ENCODE results near the gene PANX1.
A peak's percentile ranks its signal among the peaks of the same experiment; 100 is the strongest.

PANX1 gene

DNA sequence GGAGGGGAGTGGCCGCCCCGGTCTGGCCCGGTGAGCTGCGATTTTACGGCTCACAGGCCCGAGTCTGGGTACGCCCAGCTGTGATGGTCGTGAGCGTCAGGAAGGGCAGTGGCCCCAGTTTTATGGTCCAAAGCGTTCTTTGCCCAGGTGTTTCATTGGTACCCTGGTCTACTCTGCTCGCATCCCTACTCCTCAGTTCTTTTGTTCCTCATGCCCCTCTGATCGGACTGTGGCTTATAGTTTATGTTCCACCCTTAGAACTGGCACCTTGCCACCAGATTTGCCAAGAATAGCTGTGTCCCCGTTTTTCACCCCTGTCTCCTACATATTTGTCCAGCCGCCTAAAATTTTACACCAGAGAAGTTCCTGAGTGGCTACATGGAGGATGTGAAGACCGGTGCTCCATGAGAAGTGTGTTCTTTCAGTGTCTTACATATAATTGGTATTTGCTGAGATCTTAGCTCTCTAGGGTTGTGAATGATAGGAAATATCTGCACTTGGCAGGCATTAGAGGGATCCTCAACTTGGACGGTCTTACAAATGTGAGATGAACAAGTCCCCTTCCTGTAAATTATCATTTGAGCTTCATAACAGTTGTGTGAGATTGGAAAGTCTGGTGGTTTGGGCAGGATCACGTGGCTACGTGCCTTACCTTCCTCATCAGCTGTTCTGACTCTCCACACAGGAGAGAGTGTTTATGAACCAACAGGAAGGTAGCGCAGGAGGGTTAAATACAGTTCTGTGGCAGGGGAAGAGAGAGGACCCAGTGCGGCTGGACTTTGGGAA is 1.1 kb downstream of the PANX1 start:
- H3K4me3 ChIP-seq (ENCODE audit: low read length), result peak overlapping the region; percentile 80
- DNase-seq (ENCODE audit: low read depth), result peak; percentile 87
- TF ChIP-seq, protein P1, sequence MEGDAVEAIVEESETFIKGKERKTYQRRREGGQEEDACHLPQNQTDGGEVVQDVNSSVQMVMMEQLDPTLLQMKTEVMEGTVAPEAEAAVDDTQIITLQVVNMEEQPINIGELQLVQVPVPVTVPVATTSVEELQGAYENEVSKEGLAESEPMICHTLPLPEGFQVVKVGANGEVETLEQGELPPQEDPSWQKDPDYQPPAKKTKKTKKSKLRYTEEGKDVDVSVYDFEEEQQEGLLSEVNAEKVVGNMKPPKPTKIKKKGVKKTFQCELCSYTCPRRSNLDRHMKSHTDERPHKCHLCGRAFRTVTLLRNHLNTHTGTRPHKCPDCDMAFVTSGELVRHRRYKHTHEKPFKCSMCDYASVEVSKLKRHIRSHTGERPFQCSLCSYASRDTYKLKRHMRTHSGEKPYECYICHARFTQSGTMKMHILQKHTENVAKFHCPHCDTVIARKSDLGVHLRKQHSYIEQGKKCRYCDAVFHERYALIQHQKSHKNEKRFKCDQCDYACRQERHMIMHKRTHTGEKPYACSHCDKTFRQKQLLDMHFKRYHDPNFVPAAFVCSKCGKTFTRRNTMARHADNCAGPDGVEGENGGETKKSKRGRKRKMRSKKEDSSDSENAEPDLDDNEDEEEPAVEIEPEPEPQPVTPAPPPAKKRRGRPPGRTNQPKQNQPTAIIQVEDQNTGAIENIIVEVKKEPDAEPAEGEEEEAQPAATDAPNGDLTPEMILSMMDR (IDR thresholded peaks at IDR 0.05; ENCODE audit: insufficient read depth, low read depth, low read length, missing control alignments), result no peak

DNA sequence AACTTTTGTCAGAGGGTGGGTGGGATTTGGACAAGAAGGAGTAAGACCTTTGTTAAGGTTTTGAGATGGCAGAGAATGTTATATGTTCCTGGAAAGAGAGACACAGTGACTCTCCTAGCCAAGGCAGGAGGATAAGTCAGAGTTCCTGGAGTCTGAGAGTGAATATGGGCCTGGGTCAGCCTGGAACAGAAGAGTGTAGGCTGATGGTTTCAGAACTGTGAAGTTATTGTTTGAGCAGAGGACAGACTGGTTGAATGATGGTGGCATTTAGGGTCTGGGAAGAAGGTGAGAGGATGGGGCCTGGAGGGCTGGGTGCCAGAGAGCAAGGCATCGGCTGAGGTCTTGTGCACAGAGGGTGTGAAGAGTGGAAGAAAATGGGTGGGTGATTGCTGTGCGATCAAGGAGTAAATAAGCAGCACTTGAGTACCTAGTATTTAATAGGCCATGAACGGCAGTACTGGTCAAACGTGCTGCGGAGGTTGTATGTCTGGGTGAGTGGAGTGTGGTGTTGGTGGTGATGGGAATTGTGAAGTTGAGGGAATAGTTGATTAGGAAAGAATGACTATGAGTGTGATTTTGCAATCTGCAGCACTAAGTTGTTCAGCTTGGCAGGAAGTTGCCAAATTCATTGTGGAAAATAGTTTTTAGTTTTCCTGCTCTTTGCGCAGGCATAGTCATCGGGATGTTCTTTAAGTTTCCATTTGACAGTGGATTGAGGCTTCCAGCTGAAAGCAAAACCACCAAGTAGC is 1.8 kb downstream of the PANX1 start:
- peak overlapping the region; percentile 80 for H3K4me3 ChIP-seq (ENCODE audit: low read length)
- peak; percentile 93 for DNase-seq (ENCODE audit: low read depth)
- TF ChIP-seq, protein P1 (IDR thresholded peaks at IDR 0.05; ENCODE audit: insufficient read depth, low read depth, low read length, missing control alignments), result no peak

DNA sequence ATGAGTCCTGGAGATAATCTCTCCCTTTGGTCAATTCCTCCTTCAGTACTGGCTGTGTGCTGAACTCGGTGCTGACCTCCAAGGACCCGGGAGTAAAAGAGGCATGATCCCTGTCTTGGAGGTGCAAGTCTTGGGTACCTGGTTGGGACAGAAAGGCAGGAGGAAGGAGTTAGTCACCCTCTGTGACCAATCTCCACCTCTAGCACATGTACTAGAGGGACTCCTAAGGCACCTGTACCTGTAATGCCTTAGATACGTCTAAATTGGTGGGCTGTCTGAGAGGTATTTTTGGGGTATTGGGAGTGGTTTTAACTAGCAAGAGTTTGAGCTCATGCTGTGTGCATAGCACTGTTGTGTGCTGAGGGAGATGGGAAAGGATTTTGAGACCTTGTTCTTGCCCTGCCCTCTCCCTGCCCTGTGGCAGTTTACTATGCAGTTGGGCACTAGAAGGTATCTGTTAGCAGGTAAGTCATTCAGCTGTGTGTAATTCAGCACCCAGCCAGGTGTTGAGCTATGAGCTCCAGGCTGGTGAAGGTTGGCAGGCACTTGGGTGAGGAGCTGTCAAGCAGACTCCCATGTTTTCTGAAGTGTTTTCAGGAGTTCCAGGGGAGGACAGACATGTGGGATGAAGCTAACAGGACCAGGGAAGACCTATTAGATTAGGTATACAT is 2.5 kb downstream of the PANX1 start:
- H3K4me3 ChIP-seq (ENCODE audit: low read length), result peak overlapping the region; percentile 10
- TF ChIP-seq, protein P1 (IDR thresholded peaks at IDR 0.05; ENCODE audit: insufficient read depth, low read depth, low read length, missing control alignments), result peak; percentile 10
- DNase-seq (ENCODE audit: low read depth), result peak; percentile 77

DNA sequence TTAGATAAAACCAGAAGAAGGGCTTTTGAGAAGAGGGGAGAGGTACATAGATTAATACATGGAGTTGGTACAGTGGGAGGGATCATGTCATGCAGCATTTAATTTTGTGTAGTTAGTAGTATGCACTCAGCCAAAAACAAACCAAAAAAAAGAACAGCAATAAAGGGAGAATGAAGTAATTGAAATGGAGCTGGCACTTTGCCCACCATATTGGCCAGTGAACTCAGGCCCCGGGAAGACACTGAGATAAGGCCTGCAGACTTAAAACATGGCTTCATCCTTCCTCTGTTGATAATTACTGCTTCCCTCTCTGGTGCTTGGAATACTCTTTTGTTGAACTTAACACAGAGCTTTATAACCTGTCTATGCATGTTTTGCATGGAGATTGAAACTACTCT is 3.1 kb downstream of the PANX1 start:
- no peak for DNase-seq (ENCODE audit: low read depth)
- TF ChIP-seq, protein P1 (IDR thresholded peaks at IDR 0.05; ENCODE audit: insufficient read depth, low read depth, low read length, missing control alignments), result no peak
- H3K4me3 ChIP-seq (ENCODE audit: low read length), result no peak overlapping the region

DNA sequence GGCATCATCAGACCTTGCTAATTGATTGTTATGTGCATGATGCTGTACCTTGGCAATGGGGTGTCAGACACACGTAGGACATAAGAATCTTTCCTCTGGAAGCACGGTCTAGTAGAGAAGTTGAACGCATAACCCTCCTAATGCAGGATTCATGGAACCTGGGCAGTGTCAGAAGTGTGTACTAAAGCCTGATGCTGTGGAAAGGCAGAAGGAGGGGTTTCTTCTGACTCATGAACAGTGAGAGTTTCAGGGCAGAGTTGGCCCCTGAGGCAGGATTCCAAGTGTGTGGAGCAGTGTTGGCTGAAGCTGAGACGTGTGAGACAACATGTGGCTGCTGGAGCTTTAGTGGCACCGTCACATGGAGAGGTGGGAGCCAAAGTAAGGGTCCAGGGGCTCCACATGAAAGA is 3.5 kb downstream of the PANX1 start:
- TF ChIP-seq, protein P1 (IDR thresholded peaks at IDR 0.05; ENCODE audit: insufficient read depth, low read depth, low read length, missing control alignments), result no peak
- no peak overlapping the region for H3K4me3 ChIP-seq (ENCODE audit: low read length)
- peak; percentile 96 for DNase-seq (ENCODE audit: low read depth)

DNA sequence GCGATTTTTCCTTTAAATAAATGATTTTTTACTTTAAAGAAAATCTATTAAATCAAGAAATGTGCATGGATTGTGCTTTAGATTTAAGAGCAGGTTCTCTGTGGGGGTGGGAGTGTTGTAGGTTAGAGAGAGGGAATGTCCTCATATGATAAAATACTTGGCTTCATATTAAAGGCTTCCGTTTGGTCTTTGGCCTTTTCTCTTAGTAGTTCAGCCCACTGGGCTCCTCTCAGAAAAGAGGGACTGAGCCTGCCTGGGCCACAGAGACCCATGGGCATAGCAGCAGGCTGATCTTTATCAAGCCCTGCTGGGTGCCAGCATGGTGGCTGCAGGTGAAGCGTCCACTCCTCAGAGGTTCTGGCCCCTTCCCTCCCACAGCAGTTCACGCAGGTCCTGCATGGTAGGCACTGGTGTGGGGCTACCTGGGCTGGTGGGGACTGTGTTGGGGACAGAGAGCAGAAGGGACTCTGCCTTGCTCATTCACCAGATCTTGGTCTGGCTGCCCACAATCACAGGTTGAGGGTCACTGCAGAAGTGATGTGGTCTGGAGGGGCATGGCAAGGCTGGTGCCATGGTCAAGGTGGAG is 4.3 kb downstream of the PANX1 start:
- H3K4me3 ChIP-seq (ENCODE audit: low read length), result no peak overlapping the region
- no peak for DNase-seq (ENCODE audit: low read depth)
- TF ChIP-seq, protein P1 (IDR thresholded peaks at IDR 0.05; ENCODE audit: insufficient read depth, low read depth, low read length, missing control alignments), result no peak
